Vagina (tissue), 2 donors: ENCODE data around the gene TNS3. TPM values are rescaled to one million over a fixed set of nuclear protein-coding genes. Genes with fewer than 3 reads are reported as not detected.
A peak's percentile ranks its signal among the peaks of the same experiment; 100 is the strongest.

ENCODE experiments used
- DNase-seq, 2 donors: peaks; one replicate each; pipeline ENCODE4 v3.0.0-alpha.2; 2017; ENCODE audit errors: extremely low spot score in 2 of 2
- H3K27ac ChIP-seq: fragments of 200-600 bp; sonication (generic); one replicate; pipeline ENCODE4 v1.5.1; 2019
- H3K27me3 ChIP-seq: fragments of 200-600 bp; sonication (generic); one replicate; pipeline ENCODE4 v1.5.1; 2019
- H3K36me3 ChIP-seq, 2 donors: fragments of 200-600 bp; sonication (generic); one replicate each; pipeline ENCODE4 v1.5.1; 2017 to 2019
- H3K4me1 ChIP-seq: fragments of 200-600 bp; sonication (generic); one replicate; pipeline ENCODE4 v1.5.1; 2019
- H3K4me3 ChIP-seq, 2 donors: fragments of 200-600 bp; sonication (generic); 1 replicate in 1 of 2; 2 replicates in 1 of 2; pipeline ENCODE4 v1.5.1; 2016 to 2019
- H3K9me3 ChIP-seq: fragments of 200-600 bp; sonication (generic); one replicate; pipeline ENCODE4 v1.5.1; 2019
- POLR2A ChIP-seq, 2 donors: fragments of 450-650 bp; IDR thresholded peaks; one replicate each; pipeline ENCODE4 v1.6.1; 2017; ENCODE audit warnings: antibody characterized with exemption in 2 of 2, mild to moderate bottlenecking in 2 of 2, moderate library complexity in 2 of 2
- POLR2AphosphoS5 ChIP-seq, 2 donors: sonication (generic); formaldehyde crosslinking; IDR thresholded peaks; one replicate each; pipeline ENCODE4 v1.9.0; 2017; ENCODE audit warnings: antibody characterized with exemption in 2 of 2, mild to moderate bottlenecking in 2 of 2, low read depth in 1 of 2; ENCODE audit not compliant: insufficient read depth in 1 of 2
- intact Hi-C: fragments of 100-400 bp; cut with DNase I; formaldehyde crosslinking; loops from one replicate; pipeline ENCODE4 v1.15.1; 2023
- total RNA-seq: library from RNA; depleted of rRNA; stranded (reverse); fragments of >200 nt; gene quantifications from one replicate; pipeline ENCODE4 v1.2.3, GENCODE V29; 2016
- TF ChIP-seq, protein P1 (sequence below), 3 experiments: fragments of 450-650 bp in 2 of 3; fragments of 200-600 bp in 1 of 3; sonication (generic) in 1 of 3; IDR thresholded peaks; one replicate each; pipeline ENCODE4 v1.5.1; 2017 to 2019; ENCODE audit warnings: antibody characterized with exemption in 3 of 3, mild to moderate bottlenecking in 2 of 3, moderate library complexity in 2 of 3

The TNS3 gene
- total RNA-seq, 1 donor from 2014 or later: 36.8 TPM

DNA sequence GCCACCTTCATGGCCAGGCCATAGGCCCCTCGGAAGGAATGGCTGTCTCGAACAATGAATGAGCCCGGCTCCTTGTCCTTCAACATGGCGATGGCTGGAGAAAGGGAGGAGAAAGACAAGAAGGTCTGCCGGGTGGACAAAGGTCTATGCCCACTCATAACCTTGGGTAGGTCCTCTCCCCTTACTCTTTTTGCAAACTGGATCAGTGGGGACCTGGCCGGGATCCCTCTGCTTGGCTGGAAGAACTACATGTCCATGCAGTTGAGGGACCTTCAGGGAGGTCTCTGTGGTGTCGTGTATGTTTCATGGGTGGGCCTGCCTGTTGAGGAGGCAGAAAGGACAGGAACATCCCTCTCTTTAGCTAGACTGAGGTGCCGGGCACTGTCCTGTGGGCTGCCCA is 284.8 kb downstream of the TNS3 start:
- TF ChIP-seq POLR2A (IDR thresholded peaks at IDR 0.05): no peak
- H3K4me1 ChIP-seq: peaks cover 35% of the 10 kb centered on the region
- H3K27me3 ChIP-seq: no peaks in the 10 kb centered on the region
- intact Hi-C loops: no loop called here
- DNase-seq: peak in 1 of 2 donors; percentile 85
- no peak overlapping the region for H3K27ac ChIP-seq
- H3K36me3 ChIP-seq: peaks cover 0 to 11% of the 10 kb centered on the region in 2 donors
- no peak overlapping the region for H3K4me3 ChIP-seq
- H3K9me3 ChIP-seq: no peaks in the 10 kb centered on the region

- intact Hi-C loops: no loop called here
- peak overlapping the region; percentile 79 for H3K27ac ChIP-seq
- H3K4me3 ChIP-seq: no peak overlapping the region
- no peak for TF ChIP-seq POLR2A (IDR thresholded peaks at IDR 0.05)
- TF ChIP-seq, protein P1, sequence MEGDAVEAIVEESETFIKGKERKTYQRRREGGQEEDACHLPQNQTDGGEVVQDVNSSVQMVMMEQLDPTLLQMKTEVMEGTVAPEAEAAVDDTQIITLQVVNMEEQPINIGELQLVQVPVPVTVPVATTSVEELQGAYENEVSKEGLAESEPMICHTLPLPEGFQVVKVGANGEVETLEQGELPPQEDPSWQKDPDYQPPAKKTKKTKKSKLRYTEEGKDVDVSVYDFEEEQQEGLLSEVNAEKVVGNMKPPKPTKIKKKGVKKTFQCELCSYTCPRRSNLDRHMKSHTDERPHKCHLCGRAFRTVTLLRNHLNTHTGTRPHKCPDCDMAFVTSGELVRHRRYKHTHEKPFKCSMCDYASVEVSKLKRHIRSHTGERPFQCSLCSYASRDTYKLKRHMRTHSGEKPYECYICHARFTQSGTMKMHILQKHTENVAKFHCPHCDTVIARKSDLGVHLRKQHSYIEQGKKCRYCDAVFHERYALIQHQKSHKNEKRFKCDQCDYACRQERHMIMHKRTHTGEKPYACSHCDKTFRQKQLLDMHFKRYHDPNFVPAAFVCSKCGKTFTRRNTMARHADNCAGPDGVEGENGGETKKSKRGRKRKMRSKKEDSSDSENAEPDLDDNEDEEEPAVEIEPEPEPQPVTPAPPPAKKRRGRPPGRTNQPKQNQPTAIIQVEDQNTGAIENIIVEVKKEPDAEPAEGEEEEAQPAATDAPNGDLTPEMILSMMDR (IDR thresholded peaks at IDR 0.05): no peak
- TF ChIP-seq POLR2AphosphoS5 (IDR thresholded peaks at IDR 0.05; ENCODE audit: insufficient read depth in 1 of 2, low read depth in 1 of 2): no peak
- H3K36me3 ChIP-seq: peaks cover 0 to 3% of the 10 kb centered on the region in 2 donors
- no peak for DNase-seq
- H3K4me1 ChIP-seq: peaks cover 50% of the 10 kb centered on the region
- H3K9me3 ChIP-seq: no peaks in the 10 kb centered on the region
- no peaks in the 10 kb centered on the region for H3K27me3 ChIP-seq
Observed at GRCh38 chr7:47295606-47296005, 286.3 kb downstream of the TNS3 start.

GRCh38 chr7:47294556-47295222 is 287.2 kb downstream of the TNS3 start:
- Histone ChIP-seq H3K4me3 (no peak overlapping the region), H3K27me3 (no peaks in the 10 kb centered on the region), H3K9me3 (no peaks in the 10 kb centered on the region), H3K27ac (peak overlapping the region; percentile 79), H3K36me3 (no peaks in the 10 kb centered on the region), H3K4me1 (peaks cover 50% of the 10 kb centered on the region)
- intact Hi-C loops: no loop called here
- no peak for DNase-seq
- TF ChIP-seq POLR2AphosphoS5 (IDR thresholded peaks at IDR 0.05; ENCODE audit: insufficient read depth in 1 of 2, low read depth in 1 of 2) (no peak), POLR2A (IDR thresholded peaks at IDR 0.05) (no peak)
- TF ChIP-seq, protein P1 (IDR thresholded peaks at IDR 0.05): no peak

DNA sequence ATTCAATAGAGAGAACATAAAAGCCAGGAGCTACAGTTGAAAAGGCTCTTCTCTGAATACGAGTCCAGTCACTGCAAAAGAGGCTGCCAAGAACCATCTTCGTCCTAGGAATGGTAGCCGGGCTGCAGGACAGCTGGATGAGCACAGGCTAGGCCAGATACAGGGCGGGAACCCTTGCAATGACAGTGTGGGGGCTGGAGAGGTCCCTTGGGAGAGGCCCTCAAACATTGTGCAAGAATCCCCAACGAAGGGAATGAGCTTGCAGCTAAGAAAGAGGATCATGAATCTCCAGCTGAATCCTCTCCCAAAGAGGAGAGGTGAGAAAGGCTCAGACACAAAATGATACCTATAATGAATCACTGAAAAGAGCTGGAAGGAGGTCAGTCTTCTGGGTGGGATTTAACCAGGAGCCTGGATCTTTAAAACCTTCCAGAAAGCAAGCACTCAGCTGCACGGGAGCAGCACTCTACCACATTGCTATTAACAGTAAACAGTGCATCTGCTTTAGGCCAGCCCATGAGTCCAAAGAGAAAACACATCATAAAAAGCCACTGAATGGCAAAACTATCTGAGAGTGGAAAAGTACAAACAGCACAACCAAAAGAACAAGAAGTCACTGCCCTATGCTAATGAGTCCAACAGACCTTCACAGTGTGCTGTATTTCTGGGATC is 287.9 kb downstream of the TNS3 start:
- no peak for DNase-seq
- peak overlapping the region; percentile 79 for H3K27ac ChIP-seq
- TF ChIP-seq, protein P1 (IDR thresholded peaks at IDR 0.05): no peak
- peak; percentile 30 to 54 for TF ChIP-seq POLR2AphosphoS5 (IDR thresholded peaks at IDR 0.05; ENCODE audit: insufficient read depth in 1 of 2, low read depth in 1 of 2)
- no peak for TF ChIP-seq POLR2A (IDR thresholded peaks at IDR 0.05)
- intact Hi-C loops: no loop called here
- no peaks in the 10 kb centered on the region for H3K27me3 ChIP-seq
- no peak overlapping the region for H3K4me3 ChIP-seq
- H3K4me1 ChIP-seq: peaks cover 50% of the 10 kb centered on the region
- H3K9me3 ChIP-seq: no peaks in the 10 kb centered on the region
- no peaks in the 10 kb centered on the region for H3K36me3 ChIP-seq

DNA sequence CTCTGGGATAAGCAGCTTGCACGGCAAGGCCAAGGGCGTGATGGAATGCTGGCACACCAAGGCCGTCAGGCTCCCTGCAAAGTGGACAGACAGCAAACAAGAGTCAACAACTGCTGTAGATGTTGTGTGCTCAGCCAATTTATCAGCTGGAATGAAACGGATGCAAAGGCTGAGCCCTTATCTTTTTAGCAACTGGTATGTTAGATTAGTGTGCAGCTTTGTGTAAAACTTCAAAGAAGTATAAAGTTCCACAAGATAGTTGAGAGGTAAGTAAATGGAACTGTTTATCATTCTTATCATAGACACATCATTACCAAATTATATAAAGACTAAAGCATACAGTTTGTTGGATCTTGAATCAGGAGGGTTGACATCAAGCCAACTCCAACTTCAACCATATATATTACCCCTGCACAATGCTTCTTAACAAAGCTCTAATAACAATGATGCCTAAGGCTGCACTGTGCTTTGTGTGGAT is 289.0 kb downstream of the TNS3 start:
- H3K4me1 ChIP-seq: peaks cover 50% of the 10 kb centered on the region
- DNase-seq: no peak
- intact Hi-C loops: no loop called here
- TF ChIP-seq POLR2AphosphoS5 (IDR thresholded peaks at IDR 0.05; ENCODE audit: insufficient read depth in 1 of 2, low read depth in 1 of 2): no peak
- H3K9me3 ChIP-seq: no peaks in the 10 kb centered on the region
- H3K4me3 ChIP-seq: no peak overlapping the region
- H3K27ac ChIP-seq: peak overlapping the region; percentile 79
- no peaks in the 10 kb centered on the region for H3K27me3 ChIP-seq
- no peaks in the 10 kb centered on the region for H3K36me3 ChIP-seq
